MG63 (cell line): ENCODE results near the gene PRKCE. TPM values are rescaled to one million over a fixed set of nuclear protein-coding genes. Genes with fewer than 3 reads are reported as not detected.
"Not testable (repeated sequence)": the region's sequence is repeated elsewhere in the genome, so short reads cannot be mapped to it uniquely, and the experiment has no call there.

Source experiments
- DNase-seq: peaks from one replicate; pipeline ENCODE4 v3.0.0-alpha.2; 2020
- H3K27me3 ChIP-seq: fragments of 250-450 bp; sonication (Bioruptor Pico); 2 replicates; pipeline ENCODE4 v1.5.1; 2020; ENCODE audit warnings: mild to moderate bottlenecking, moderate library complexity
- H3K36me3 ChIP-seq: fragments of 250-450 bp; sonication (Bioruptor Pico); 2 replicates; pipeline ENCODE4 v1.5.1; 2020; ENCODE audit warnings: mild to moderate bottlenecking, moderate library complexity
- H3K4me3 ChIP-seq: fragments of 250-450 bp; sonication (Bioruptor Pico); 2 replicates; pipeline ENCODE4 v1.5.1; 2020; ENCODE audit warnings: mild to moderate bottlenecking, moderate library complexity
- H3K9me3 ChIP-seq: fragments of 250-450 bp; sonication (Bioruptor Pico); 2 replicates; pipeline ENCODE4 v1.5.1; 2020; ENCODE audit warnings: mild to moderate bottlenecking, moderate library complexity
- total RNA-seq: library from RNA; depleted of rRNA; stranded (reverse); fragments of >200 nt; shearing (Covaris generic); gene quantifications from 2 replicates; pipeline ENCODE4 v1.2.3, GENCODE V29; 2014; ENCODE audit warnings: low replicate concordance

PRKCE gene
- total RNA-seq, 1 experiment from 2014 or later: 16.9 TPM

DNA sequence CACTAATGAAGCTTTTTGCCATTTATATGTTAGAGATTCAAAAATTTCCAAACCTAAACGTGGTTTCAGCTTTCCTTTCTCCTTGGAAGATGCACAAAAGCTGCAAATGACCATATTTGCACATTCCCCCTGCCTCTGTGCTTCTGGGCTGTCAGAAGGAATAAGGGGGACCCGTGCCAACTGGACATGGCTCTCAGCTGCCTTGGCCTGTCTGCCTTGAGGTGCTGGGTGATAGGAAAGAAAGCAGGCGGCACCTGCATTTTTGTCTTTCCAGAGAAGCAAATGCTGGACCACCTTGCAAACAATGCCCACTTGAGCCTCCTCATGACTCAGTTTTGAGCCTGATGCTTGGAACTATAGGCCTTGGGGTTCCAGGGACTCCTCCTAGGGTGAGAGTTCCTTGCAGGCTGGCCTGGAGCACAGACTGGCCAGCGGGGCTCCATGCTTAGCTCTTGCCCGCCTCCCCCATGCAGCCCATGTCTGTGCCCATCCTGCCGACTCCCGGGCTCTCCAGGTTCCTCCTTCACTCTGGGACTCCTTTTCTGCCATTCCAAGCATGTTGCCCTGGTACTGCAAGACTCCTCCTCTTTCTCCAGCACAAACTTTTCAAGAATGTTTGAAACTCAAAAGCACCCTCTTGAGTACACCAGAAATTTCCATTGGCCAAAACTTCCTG lies 536.7 kb downstream of the PRKCE start:
- Histone ChIP-seq H3K9me3 (no peaks in the 10 kb centered on the region), H3K36me3 (peaks cover 2% of the 10 kb centered on the region; the same call in 1 of the 2 replicates), H3K4me3 (no peak overlapping the region), H3K27me3 (no peaks in the 10 kb centered on the region)
- no peak for DNase-seq

DNA sequence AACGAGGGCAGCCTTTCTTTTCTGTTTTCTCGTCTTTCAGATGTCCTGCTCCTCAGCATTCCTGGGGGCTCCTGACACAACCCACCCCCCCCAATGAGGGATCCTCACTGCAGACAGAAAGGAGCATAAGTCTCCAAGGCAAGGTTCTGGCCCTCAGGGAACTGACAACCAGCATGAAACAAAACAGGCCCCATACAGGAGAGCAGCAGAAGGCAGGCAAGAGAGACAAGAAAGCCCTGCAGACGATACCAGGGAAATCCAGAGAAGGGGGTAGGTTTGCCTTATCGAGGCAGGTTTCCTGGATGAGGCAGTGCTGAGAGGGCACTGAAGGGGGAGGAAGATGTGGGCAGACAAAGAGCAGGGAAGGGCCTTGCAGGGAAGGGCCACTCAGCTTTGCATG lies 541.9 kb downstream of the PRKCE start:
- Histone ChIP-seq H3K4me3 (no peak overlapping the region), H3K27me3 (no peaks in the 10 kb centered on the region), H3K36me3 (no peaks in the 10 kb centered on the region), H3K9me3 (no peaks in the 10 kb centered on the region)
- no peak for DNase-seq

DNA sequence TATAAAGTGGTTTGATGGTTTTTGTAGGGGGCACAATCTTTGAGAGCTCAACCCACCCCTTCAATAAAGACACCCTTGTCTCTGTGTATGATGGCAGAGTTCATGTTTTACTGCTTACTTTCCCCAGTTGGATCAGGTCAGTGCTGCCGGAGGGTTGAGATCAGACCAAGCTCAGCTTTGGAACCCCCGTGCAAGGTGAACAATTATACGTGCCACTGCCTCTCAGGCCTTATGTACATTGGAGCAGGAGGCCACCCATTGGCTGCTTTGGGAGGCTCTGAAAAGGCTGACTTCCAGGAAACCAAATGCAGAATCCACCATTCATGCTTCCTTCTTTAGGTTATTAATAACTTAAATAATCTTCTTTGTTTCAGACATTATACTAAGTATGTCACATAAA lies 542.4 kb downstream of the PRKCE start:
- no peak overlapping the region for H3K4me3 ChIP-seq
- no peaks in the 10 kb centered on the region for H3K27me3 ChIP-seq
- H3K9me3 ChIP-seq: no peaks in the 10 kb centered on the region
- H3K36me3 ChIP-seq: no peaks in the 10 kb centered on the region
- DNase-seq: no peak

DNA sequence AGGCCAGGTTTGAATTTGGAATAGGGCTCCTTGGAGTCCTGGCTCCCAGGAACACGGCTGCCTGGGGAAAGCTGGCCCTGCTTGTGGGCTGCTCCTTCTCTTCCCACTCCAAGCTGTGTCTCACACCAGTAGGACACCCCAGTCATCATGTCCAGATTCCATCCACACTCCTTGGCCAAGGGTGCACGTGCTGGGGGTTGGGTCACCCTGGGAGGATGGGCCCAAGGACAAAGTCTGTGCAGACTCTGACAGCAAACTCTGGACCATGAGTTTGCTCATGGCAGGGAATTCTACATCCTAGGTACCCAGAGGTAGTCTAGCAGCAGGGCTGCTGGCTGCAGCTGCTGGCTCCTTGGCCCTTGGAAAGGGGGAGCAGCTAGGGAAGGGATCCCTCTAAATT lies 543.4 kb downstream of the PRKCE start:
- no peak for DNase-seq
- Histone ChIP-seq H3K9me3 (no peaks in the 10 kb centered on the region), H3K36me3 (no peaks in the 10 kb centered on the region), H3K4me3 (no peak overlapping the region), H3K27me3 (no peaks in the 10 kb centered on the region)

DNA sequence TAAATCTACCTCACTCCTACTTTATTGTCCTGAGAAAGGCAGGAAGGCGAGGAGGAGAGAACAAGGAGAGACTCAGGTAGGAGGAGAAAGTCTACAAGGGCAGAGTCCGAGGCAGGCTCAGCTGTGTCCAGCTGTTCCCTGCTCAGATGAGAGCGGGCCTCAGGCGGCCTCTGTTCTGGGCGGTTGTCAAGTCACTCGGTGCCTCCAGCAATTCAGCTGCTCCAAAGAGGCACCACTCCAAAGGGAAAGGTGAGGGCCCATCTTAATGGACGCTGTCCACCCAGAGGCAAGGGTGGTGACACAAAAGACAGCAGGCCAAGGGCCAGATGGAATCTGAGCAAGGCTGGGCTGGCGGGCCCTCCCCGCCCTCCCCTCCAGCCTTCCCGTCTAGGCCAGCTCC lies 544.3 kb downstream of the PRKCE start:
- Histone ChIP-seq H3K4me3 (no peak overlapping the region), H3K27me3 (no peaks in the 10 kb centered on the region), H3K36me3 (no peaks in the 10 kb centered on the region), H3K9me3 (no peaks in the 10 kb centered on the region)
- DNase-seq: no peak

DNA sequence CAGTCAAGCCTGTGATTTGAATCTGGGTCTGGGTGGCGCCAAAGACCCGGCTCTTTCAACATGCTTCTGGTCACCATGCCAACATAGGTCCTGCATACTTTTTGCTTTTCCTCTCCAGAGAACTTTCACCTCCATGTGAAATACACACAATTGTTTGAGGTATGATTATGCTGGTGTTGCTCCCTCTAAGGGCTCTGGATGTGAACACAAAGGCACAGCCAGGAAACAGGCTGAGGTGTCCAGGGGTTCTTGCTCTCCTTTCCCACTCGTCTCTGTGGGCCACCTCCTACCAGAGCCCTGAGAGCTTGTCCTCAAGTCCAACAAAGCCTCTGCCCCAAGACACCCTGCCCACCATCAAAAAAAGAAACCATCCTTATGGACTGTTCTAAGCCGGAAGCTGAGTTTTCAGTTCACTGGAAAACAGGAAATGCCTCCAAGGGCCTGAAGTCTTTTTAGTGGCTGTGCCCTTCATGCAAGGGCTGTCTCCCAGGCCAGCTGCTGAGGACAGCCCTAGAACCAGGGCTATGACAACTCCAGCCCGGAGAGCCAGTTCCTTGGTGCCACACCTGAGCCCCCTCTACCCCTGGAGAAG lies 545.5 kb downstream of the PRKCE start:
- Histone ChIP-seq H3K9me3 (no peaks in the 10 kb centered on the region), H3K4me3 (no peak overlapping the region), H3K27me3 (no peaks in the 10 kb centered on the region), H3K36me3 (no peaks in the 10 kb centered on the region)
- no peak for DNase-seq

DNA sequence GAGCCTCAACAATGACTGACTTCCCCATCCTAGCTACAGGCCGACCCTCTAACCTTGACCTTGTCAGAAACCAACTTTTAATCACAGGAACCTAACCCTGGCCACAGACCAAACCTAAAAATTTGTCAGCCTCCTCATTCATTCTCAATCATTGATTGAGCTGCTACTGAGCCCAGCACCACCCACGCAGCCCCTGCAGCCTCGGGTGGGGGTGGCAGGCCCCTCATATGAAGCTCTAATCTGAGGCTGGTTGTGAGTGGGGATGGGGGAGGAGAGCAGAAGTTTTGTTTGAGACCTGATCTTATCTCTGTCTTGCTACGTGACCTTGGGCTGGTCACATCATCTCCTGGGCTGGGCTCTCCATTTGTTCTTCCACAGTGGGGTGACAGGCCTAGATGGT lies 546.2 kb downstream of the PRKCE start:
- Histone ChIP-seq H3K27me3 (no peaks in the 10 kb centered on the region), H3K9me3 (no peaks in the 10 kb centered on the region), H3K4me3 (no peak overlapping the region), H3K36me3 (no peaks in the 10 kb centered on the region)
- no peak for DNase-seq

DNA sequence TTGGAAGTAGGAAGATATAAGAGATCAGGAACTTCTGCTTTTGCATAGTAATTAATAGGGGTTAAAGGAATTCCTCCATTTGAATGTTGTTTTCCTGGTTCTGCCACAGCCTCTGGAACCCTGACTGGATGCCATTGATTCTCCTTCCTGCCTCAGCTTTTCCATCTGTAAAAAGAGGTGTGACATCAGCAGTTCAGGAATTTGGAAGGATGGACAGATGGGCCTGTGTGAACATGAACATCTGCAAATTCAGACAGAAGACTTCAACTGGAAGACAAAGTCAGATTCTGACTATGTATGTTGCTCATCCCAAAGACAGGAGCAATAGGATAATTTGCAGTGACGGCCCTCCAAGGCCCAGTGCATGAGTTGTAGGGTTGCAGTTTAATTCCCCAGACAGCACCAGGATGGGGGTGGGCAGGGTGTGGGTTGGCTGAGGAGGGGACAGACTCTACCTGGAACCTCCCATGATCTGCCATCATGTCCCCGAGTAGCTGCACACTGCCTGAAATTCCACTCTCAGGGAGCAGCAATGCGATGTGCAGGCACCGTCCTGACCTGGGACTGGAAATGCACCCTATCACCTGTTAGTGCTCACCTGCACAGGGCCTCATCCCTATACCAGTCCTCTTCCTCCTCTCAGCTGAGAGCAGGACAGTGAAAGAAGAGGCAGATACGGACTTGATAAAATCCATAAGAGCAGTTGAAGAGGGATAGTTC lies 546.8 kb downstream of the PRKCE start:
- Histone ChIP-seq H3K27me3 (no peaks in the 10 kb centered on the region), H3K9me3 (no peaks in the 10 kb centered on the region), H3K36me3 (no peaks in the 10 kb centered on the region), H3K4me3 (no peak overlapping the region)
- no peak for DNase-seq

DNA sequence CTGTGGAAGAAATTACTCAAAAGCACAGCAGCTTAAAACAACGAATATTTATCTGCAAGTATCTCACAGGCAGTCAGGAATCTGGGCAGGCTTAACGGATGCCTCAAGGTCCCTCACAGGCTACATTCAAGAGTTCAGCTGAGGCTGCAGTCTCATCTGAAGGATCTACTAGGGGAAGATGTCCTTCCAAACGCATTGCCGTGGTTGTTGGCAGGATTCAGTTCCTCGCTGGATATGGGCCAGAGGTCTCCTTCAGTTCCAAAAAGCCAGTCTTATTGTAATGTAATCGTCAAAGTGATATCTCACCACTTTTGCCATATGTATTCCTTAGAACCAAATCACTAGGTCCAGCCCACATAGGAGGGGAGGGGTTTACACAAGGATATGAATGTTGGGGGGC lies 547.5 kb downstream of the PRKCE start:
- Histone ChIP-seq H3K4me3 (no peak overlapping the region), H3K9me3 (no peaks in the 10 kb centered on the region), H3K27me3 (no peaks in the 10 kb centered on the region), H3K36me3 (no peaks in the 10 kb centered on the region)
- no peak for DNase-seq

DNA sequence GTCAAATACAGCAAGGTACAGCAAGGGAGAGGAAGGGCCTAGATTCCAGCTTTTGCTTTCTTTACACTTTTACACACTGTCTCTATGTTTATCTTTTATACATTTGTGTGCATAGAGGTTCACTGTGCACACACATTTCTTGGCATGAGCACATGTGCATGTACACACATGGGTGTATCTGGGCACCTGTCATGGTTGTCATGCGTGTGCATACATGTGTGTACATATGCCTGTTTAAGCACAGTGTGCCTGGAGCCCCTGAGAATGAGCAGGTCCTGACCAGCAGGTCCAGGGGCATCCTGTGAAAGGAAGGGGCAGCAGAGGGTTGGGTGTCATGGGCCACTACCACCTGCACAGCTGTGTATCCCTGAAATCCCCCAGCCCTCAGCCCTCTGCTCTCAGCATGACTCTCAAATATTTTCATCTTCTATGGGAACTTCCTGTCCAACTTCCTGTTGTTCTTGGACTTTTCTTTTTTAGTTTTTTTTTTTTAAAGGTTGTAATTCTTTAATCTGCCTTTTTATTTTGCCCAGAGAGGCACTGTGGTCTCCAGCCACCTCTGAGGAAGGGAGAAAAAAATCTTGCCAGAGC lies 548.7 kb downstream of the PRKCE start:
- H3K36me3 ChIP-seq: no peaks in the 10 kb centered on the region
- H3K9me3 ChIP-seq: no peaks in the 10 kb centered on the region
- no peak for DNase-seq
- H3K27me3 ChIP-seq: no peaks in the 10 kb centered on the region
- no peak overlapping the region for H3K4me3 ChIP-seq

DNA sequence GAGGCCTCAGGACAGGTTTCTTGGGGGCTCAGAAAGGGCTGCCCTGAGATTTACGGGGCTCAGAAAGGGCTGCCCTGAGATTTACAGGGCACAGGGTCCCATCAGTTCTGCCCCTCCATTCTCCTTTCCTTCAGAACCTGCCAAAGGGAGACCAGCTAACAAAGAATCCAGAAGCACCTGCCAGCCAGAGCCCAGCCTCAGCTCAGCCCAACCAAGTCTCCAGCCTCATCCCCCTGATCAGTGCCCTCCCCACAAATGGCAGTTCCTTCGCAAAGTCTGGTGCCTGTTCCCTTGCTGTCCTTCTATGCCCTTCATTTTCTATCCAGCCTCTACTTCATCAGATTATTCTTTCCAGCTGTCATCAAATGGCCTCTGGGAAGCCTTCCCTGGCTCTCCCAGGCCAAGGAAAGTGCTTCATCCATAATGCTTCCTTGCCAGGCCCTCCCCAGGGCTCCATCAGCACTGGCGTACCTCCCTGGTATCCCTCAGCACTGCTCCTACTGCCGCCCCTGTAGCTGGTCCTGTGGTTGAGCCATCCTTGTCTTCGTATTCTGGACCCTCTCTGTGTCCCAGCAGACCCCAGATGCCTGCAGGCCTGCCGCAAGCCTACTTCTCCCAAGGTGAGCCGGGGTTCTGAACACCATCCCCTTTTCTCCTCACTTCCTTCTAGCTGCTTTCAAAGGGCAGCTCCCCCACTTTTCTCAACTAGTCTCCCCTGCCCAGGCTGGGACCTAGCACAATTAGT lies 549.6 kb downstream of the PRKCE start:
- Histone ChIP-seq H3K4me3 (no peak overlapping the region), H3K27me3 (no peaks in the 10 kb centered on the region), H3K36me3 (no peaks in the 10 kb centered on the region), H3K9me3 (no peaks in the 10 kb centered on the region)
- DNase-seq: no peak

DNA sequence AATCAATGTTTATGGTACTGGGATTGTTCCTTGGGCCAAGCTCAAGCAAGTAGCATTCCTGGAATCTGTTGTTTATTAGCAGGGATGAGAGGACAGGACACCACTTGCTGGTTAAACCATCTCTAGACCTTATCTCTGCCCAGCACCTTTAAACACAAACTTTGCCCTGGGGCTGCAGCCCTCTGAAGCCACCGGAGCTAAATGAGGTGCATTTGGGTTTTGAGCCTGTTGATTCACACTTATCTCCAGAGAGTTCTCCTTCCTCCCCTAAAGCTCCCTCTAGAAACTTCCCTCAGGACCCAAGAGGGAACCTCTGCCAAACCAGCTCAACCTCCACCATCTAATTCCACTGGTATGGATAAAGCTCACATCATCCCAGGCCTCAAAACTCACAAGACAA lies 551.0 kb downstream of the PRKCE start:
- H3K4me3 ChIP-seq: no peak overlapping the region
- H3K36me3 ChIP-seq: no peaks in the 10 kb centered on the region
- DNase-seq: no peak
- H3K9me3 ChIP-seq: no peaks in the 10 kb centered on the region
- no peaks in the 10 kb centered on the region for H3K27me3 ChIP-seq

DNA sequence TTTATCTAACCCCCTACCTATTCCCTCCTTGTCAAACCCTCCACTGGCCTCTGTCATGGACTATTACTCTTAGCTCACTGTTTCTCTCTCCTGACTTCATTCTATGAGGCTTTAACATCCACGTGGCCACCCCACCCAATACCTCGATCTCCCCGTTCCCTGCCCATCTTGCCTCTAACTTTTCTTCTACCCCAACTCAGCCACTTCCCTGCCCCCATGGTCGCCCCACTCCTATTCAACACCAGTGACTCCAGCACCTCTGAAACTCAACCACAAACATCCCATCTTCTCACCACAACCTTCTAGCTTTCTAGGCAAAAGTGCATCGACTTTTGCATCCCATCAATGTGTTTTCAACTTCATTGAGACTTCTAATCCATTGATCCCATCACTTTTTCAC lies 551.5 kb downstream of the PRKCE start:
- no peak overlapping the region for H3K4me3 ChIP-seq
- H3K36me3 ChIP-seq: no peaks in the 10 kb centered on the region
- no peaks in the 10 kb centered on the region for H3K9me3 ChIP-seq
- no peak for DNase-seq
- H3K27me3 ChIP-seq: no peaks in the 10 kb centered on the region

DNA sequence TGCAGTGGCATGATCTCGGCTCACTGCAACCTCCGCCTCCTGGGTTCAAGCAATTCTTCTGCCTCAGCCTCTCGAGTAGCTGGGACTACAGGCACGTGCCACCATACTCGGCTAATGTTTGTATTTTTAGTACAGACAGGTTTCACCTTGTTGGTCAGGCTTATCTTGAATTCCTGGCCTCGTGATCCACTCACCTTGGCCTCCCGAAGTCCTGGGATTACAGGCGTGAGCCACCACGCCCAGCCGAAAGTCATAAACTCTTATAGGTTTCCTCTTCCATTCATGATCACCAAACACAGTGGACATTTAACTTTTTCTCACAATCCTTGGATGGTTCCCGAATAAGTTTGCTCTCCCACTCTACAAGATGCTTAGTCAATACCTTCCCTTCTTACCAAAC lies 552.2 kb downstream of the PRKCE start:
- not testable (repeated sequence) for H3K9me3 ChIP-seq, H3K27me3 ChIP-seq, H3K4me3 ChIP-seq, DNase-seq, H3K36me3 ChIP-seq

DNA sequence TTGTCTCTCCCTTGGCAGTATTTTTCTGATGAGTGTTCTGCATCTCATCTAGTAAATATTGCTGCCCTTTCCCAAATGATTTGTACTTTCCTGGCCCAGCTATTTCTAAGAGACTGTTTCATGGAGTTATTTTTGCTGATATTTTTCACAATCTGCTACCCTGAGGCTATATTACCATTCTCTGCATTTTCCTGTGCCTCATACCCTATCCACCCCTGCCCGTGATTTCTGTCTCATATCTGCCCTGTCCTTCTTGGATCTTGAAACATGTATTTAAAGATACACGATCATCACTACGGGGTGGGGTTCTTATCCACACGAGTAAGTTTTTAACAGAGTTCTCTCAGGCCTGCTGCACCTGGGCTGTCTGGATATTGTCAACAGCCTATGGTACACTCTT lies 556.1 kb downstream of the PRKCE start:
- Histone ChIP-seq H3K27me3 (no peaks in the 10 kb centered on the region), H3K4me3 (no peak overlapping the region), H3K36me3 (no peaks in the 10 kb centered on the region), H3K9me3 (peaks cover 9% of the 10 kb centered on the region)
- DNase-seq: no peak

DNA sequence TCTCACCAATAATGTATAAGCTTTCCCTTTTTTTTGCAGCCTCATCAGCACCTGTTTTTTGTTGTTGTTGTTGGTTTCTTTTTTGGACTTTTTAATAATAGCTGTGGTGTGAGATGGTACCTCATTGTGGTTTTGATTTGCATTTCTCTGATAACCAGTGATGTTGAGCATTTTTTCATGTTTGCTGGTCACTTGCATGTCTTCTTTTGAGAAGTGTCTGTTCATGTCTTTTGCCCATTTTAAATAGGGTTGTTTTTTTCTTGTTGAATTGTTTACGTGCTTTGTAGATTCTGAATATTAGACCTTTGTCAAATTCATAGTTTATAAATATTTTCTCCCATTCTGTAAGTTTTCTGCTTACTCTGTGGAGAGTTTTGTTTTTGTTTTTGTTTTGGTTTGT lies 557.3 kb downstream of the PRKCE start:
- no peak for DNase-seq
- H3K4me3 ChIP-seq: no peak overlapping the region
- H3K27me3 ChIP-seq: no peaks in the 10 kb centered on the region
- H3K36me3 ChIP-seq: no peaks in the 10 kb centered on the region
- peaks cover 16% of the 10 kb centered on the region for H3K9me3 ChIP-seq

DNA sequence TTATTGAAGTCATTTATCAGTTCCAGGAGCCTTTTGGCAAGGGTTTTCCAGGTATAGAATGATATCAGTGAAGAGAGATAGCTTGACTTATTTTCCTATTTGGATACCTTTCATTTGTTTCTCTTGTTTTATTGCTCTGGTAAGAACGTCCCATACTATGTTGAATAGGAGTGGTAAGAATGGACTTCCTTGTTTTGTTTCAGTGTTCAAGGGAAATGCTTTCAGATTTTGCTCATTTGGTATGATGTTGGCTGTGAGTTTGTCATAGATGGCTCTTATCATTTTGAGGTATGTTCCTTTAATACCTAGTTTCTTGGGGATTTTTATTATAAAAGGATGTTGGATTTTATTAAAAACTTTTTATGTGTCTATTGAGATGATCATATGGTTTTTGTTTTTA lies 558.6 kb downstream of the PRKCE start:
- Histone ChIP-seq H3K9me3 (peaks cover 20% of the 10 kb centered on the region), H3K4me3 (no peak overlapping the region), H3K36me3 (no peaks in the 10 kb centered on the region), H3K27me3 (no peaks in the 10 kb centered on the region)
- DNase-seq: no peak
